NCI-H2171 treated with DMSO at 0.1 percent for 48 hours (cell line): Measurements from ENCODE around the gene ZCWPW1.
"Not testable (repeated sequence)": the region's sequence is repeated elsewhere in the genome, so short reads cannot be mapped to it uniquely, and the experiment has no call there.

Source experiments
- DNase-seq: peaks from one replicate; lab custom pipeline; 2025; lab: John Stamatoyannopoulos, UW

ZCWPW1 gene

DNA sequence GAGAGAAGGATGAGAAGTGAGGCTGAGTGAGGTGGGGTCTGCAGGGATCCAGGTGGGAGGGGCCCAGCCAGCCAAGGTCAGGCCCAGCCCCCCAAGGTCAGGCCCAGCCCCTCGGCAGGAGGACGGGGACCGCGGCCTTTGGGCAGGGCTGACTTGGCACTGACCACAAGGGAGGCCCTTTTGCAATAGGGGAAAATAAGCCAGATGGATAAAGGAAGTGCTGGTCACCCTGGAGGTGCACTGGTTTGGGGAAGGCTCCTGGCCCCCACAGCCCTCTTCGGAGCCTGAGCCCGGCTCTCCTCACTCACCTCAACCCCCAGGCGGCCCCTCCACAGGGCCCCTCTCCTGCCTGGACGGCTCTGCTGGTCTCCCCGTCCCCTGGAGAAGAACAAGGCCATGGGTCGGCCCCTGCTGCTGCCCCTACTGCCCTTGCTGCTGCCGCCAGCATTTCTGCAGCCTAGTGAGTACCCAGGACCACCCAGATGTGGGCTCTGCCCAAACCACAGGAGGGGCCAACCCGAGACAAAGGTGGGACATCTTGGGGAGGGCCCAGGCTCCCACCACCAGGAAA, 55.2 kb downstream of the ZCWPW1 start, which contains the start of gene PILRA:
Gene PILRA, plus strand, starts transcription at position 227 of the 571 bp plus-strand sequence. Its CDS starts 170 bp downstream, at position 397.
- DNase-seq = no peak

GRCh38 chr7:100372694-100373093, 55.8 kb downstream of the ZCWPW1 start:
- DNase-seq = no peak

DNA sequence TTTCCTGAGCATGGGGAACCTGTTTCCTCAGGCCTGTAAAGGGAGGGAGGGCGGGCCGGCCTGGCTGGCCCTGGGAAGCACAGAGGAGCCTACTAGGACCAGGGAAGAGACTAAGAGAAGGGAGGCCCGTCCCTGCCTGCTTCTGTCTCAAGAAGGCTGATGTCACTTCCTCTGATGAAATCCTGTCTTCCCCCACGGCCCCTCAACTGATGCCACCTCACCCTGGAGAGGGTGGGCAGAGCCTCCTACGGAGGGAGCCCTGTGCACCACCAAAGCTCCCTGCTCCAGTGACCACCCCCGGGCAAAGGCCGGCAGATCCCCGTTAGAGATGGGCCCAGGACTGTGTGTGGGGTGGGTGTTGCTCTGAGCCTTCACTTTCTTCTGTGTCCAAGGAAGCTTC, 56.2 kb downstream of the ZCWPW1 start:
- no peak for DNase-seq

- no peak for DNase-seq
These were observed 56.8 kb downstream of the ZCWPW1 start for GRCh38 chr7:100371561-100372171.

DNA sequence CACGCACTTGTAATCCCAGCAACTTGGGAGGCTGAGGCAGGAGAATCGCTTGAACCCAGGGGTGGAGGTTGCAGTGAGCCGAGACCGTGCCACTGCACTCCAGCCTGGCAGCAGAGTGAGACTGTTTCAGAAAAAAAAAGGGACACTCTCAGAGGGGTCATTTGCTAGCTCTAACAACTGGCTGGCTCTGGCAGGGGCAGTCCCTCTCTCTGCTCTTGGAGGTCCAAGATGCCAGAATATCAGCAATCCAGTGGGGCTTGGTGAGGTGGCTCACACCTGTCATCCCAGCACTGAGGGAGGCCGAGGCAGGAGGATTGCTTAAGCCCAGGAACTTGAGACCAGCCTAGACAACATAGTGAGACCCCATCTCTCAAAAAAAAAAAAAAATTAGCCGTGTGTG, 57.8 kb downstream of the ZCWPW1 start:
- DNase-seq = no peak

- DNase-seq = no peak
These were observed 58.2 kb downstream of the ZCWPW1 start for GRCh38 chr7:100370303-100370702.

GRCh38 chr7:100369105-100369504, 59.4 kb downstream of the ZCWPW1 start:
- DNase-seq = no peak

DNA sequence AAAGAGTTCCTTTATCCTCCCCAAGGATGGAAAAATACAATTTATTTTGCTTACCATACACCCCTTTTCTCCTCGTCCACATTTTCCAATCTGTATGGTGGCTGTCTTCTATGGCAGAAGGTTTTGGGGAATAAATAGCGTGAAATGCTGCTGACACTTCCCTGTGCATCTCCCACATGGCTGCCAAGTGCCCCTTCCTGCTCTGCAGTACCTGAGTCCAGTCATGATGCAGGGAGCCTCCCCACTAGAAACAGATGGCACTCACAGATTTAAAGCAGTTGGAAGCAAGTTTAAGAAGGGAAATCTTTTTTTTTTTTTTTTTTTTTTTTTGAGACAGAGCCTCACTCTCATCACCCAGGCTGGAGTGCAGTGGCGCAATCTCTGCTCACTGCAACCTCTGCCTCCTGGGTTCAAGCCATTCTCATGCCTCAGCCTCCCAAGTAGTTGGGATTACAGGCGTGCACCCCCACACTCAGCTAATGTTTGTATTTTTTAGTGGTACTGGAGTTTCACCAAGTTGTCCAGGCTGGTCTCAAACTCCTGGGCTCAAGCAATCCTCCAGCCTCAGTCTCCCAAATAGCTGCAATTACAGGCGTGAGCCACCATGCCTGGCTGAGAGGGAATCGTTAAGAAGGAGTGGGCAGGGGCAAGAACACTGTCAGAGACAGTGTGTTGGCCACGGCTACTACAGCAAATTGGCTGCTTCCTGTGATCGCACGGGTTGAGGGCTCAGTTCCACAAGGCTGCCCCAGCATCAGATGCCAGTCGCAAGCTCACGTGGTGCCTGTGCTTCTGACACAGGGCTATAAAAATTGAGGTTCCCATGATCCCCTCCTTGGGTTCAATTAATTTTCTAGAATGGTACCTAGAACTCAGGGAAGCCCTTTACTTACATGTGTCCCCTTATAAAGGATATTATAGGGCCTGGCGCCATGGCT, 60.6 kb downstream of the ZCWPW1 start:
- DNase-seq = peak; percentile 74

DNA sequence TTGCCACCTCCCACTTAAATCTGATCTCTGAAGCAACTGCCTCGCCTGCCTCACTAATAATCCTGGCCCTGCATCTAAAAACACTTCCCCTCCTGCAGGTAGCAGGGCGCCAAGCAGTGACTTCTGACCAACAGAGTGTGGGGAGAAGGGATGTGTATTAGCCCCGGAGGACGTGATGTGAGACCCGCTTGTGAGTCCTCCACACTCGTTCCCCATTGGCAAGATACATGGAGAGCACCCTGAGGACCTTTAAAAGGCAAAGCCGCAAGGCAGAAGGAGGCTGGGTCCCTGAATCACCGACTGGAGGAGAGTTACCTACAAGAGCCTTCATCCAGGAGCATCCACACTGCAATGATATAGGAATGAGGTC, 61.3 kb downstream of the ZCWPW1 start:
- peak; percentile 30 for DNase-seq

DNA sequence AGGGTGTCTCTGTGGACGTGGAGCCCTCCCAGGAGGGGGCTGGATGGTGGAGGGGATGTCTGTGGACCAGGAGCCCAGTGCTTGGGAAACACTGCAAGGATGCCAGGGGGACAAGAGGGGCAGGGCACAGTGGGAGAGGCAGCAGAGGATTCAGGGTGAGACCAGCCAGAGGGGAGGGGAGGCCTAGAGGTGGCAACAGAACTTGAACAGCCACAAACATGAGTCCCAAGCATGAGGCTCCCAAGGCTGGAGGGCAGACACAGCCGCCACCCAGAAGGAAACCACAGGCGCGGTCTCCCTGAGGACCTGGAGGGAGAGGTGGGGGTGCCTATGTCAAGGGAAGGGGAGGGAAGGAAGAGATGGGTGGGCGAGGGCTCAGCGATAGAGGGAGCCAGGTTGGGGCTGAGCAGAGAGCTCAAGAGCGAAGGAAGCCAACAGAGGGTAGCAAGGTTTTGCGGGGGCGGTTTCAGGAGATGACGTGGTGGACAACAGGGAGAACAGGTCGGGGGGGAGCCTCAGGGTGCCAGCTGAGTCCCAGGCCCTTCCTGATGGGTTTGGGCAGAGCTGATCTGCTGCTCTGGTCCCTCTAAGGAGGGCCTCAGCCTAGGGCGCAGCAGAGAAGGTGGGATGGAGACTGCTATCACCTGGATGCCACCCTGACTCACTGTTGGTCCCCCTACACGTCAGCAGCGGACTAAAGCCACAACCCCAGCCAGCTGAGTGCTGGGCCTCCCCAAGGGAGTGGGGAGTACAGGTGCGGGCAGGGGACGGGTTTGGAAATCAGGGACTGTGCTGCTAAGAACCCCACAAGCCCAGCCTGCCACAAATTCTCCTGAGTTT, 61.9 kb downstream of the ZCWPW1 start:
- DNase-seq = no peak

DNA sequence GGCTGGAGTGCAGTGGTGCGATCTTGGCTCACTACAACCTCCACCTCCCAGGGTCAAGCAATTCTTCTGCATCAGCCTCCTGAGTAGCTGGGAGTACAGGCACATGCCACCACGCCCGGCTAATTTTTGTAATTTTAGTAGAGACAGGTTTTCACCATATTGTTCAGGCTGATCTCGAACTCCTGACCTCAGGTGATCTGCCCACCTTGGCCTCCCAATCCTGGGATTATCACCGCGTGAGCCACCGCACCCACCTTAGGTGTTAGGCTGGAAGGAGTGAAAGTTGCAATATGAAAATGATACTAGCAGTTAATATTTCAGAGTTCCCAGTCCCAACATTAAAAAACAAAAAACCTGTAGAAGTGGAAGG, 62.5 kb downstream of the ZCWPW1 start:
- DNase-seq = not testable (repeated sequence)

GRCh38 chr7:100364480-100364879, 64.0 kb downstream of the ZCWPW1 start:
- no peak for DNase-seq

DNA sequence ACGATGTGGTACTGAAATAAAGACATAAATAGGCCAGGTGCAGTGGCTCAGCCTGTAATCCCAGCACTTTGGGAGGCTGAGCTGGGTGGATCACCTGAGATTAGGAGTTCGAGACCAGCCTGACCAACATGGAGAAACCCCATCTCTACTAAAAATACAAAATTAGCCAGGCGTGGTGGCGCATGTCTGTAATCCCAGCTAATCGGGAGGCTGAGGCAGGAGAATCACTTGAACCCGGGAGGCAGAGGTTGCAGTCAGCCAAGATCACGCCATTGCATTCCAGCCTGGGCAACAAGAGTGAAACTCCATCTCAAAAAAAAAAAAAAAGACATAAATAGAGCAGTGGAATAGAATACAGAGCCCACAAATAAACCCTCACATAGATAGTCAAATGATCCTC, 64.7 kb downstream of the ZCWPW1 start:
- DNase-seq = not testable (repeated sequence)

DNA sequence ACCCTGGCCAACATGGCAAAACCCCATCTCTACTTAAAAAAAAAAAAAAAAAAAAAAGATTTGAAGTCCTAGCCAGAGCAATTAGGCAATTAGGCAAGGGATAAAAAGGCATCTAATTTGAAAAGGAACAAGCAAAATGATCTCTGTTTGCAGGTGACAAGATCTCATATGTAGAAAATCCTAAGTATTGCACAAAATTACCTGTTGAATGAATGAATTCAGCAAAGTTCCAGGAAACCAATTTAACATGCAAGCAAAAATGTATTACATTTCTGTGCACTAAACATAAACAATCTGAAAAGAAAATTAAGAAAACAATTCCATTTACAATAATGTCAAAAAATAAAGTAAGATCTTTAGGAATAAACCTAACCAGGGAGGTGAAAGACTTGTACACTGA, 65.4 kb downstream of the ZCWPW1 start:
- DNase-seq = no peak

GRCh38 chr7:100360135-100360854, 68.2 kb downstream of the ZCWPW1 start:
- DNase-seq = no peak

DNA sequence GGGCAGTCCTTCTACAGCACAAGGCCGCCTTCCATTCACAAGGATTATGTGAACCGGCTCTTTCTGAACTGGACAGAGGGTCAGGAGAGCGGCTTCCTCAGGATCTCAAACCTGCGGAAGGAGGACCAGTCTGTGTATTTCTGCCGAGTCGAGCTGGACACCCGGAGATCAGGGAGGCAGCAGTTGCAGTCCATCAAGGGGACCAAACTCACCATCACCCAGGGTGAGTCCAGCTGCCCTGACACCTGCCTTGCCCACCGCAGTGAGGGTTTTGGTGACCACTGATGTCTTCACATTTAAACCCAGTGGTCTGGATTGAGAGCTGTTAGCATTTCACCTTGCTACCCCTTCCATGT, 69.7 kb downstream of the ZCWPW1 start:
- DNase-seq = no peak

- no peak for DNase-seq
These were observed 70.3 kb downstream of the ZCWPW1 start, which contains the start of gene PILRB for GRCh38 chr7:100358027-100358856. Gene PILRB, plus strand, starts transcription at chr7:100358117. Its CDS starts 186 bp downstream, at chr7:100358303.

DNA sequence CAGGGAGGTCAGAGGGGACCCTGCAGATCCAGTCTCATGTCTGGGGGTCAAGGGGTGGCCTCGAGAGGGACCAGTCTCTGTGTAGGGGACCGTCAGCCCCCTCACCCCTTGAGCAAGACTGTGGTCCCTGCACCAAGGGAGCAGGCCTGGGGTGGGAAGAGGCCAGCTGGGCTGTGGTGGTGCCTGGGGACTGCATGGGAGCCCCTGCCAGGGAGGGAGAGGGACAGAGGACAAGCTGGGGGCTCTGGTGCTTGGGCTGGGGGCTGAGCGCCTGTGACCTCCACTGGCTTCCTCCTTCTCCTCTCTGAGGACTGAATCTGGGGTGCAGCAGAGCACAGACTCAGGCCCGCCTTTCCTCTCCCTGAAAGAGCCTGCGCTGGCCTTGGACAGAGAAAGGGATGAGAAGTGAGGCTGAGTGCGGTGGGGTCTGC, 71.4 kb downstream of the ZCWPW1 start:
- DNase-seq = no peak

DNA sequence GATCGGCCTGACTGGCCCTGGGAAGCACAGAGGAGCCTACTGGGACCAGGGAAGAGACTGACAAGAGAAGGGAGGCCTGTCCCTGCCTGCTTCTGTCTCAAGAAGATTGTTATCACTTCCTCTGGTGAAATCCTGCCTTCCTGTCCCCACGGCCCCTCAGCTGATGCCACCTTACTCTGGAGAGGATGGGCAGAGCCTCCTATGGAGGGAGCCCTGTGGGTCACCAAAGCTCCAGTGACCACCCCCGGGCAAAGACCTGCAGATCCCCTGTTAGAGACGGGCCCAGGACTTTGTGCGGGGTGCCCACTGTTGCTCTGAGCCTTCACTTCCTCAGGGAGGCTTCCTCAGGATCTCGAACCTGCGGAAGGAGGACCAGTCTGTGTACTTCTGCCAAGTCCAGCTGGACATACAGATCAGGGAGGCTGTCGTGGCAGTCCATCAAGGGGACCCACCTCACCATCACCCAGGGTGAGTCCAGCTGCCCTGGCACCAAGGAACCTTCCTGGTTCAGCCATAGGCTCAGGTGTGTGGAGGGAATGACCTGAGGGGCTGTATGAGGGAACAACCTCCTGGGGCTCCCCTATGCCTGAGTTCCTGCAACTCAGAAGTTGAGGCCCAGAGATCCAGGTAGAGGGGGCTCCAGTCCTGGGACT, 72.0 kb downstream of the ZCWPW1 start:
- DNase-seq = no peak
